Sigmoid colon (tissue), 3 donors: ENCODE data around the gene MXRA5.

Experiments used
- POLR2A ChIP-seq, 2 donors: fragments of 450-650 bp; IDR thresholded peaks; one replicate each; pipeline ENCODE4 v1.6.1; 2016; ENCODE audit warnings: antibody characterized with exemption in 2 of 2, mild to moderate bottlenecking in 2 of 2, moderate library complexity in 2 of 2
- TF ChIP-seq, protein P1 (sequence below), 4 experiments: fragments of 450-650 bp in 3 of 4; fragments of 200-600 bp in 1 of 4; IDR thresholded peaks; one replicate each; pipeline ENCODE4 v1.5.1; 2016 to 2019; ENCODE audit warnings: antibody characterized with exemption in 4 of 4, mild to moderate bottlenecking in 3 of 4, moderate library complexity in 2 of 4

DNA sequence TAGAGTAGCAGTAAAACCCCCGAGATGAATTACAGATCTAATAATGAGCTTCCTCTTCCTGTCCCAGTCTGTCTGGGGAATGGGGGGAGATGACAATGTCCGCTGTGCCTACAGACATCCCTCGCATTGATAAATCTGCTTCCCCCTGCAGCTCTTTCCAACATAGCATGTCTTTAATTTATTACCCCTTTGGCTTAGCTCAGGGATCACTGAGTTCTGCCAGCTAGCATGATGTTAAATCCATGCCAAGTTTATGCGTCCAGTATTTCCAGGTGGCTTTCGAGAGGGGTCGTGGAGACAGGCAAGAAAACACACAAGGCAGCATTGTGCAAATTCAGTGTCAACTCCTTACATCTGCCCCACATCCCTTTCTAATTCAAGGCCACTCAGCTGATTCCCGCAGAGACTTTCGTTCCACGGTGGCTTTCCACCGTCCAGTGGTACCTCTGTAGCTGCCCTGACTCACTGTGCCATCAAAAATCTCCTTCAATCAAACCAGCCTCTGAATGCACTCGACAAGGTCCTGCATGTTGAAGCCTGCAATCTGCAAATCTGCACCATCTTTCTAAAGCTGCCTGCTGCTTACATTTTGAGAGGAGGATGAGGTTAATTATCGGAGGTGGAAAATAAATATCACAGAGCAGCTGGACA, 75.1 kb downstream of the MXRA5 start:
- TF ChIP-seq POLR2A (IDR thresholded peaks at IDR 0.05), result no peak
- TF ChIP-seq, protein P1, sequence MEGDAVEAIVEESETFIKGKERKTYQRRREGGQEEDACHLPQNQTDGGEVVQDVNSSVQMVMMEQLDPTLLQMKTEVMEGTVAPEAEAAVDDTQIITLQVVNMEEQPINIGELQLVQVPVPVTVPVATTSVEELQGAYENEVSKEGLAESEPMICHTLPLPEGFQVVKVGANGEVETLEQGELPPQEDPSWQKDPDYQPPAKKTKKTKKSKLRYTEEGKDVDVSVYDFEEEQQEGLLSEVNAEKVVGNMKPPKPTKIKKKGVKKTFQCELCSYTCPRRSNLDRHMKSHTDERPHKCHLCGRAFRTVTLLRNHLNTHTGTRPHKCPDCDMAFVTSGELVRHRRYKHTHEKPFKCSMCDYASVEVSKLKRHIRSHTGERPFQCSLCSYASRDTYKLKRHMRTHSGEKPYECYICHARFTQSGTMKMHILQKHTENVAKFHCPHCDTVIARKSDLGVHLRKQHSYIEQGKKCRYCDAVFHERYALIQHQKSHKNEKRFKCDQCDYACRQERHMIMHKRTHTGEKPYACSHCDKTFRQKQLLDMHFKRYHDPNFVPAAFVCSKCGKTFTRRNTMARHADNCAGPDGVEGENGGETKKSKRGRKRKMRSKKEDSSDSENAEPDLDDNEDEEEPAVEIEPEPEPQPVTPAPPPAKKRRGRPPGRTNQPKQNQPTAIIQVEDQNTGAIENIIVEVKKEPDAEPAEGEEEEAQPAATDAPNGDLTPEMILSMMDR (IDR thresholded peaks at IDR 0.05), result no peak
